GM19467 (cell line): Measurements from ENCODE around the gene ZBTB4.
A peak's percentile ranks its signal among the peaks of the same experiment; 100 is the strongest.
"Not testable (repeated sequence)": the region's sequence is repeated elsewhere in the genome, so short reads cannot be mapped to it uniquely, and the experiment has no call there.

ENCODE experiments used
- ATAC-seq: cut with Tn5 transposase; IDR thresholded peaks from one replicate; pipeline ENCODE4 v1.9.1; 2021; ENCODE audit warnings: mild to moderate bottlenecking, moderate library complexity; ENCODE audit not compliant: unreplicated experiment

The ZBTB4 gene

DNA sequence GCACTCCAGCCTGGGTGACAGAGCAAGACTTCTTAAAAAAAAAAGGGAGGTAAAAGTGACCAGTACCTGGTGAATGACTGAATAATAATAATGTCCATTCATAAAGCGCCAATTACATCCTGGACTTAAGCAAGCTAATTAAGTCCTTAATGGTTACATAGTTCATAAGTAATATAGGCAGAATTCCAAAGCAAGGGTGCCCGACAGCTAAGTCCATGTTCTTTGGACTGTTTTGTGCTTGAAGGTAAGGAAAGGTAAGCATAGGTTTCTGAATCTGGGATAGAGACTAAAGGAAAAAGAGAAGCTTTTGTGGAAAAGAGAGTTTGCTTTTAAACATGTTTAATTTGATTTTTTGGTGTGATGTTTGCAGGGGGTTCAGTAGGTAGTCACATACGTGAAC, 14.5 kb upstream of the ZBTB4 start:
- no peak for ATAC-seq

DNA sequence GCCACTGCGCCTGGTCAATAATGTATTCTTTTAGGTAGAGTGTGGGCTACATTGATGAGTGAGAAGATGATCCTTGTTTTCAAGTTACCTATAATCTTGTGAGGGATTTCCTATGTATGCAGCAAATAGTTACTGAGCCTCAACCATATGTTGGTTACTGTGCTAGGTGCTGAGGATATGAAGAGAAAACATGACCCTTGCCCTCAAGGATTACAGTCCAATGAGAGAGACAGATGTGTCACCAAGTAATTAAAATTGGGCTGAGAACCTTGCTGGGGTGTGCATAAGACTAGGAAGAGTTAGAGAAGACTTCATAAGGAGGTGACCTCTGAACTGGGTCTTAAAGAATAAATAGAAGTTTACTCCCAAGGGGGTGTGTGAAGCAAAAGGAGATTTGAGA, 12.2 kb upstream of the ZBTB4 start:
- no peak for ATAC-seq

DNA sequence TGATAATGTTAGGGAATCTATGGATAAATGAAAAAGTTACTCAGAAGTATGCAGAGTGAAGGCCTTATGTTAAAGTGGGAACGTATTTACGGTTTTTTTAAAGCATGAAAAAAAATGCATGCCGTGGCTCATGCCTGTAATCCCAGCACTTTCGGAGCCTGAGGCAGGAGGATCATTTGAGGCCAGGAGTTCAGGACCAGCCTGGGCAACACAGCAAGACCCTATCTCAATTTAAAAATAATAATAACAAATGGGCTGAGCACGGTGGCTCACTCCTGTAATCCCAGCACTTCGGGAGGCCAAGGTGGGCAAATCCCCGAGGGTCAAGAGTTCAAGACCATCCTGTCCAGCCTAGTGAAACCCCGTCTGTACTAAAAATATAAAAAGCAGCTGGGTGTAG, 10.7 kb upstream of the ZBTB4 start:
- ATAC-seq: no peak

DNA sequence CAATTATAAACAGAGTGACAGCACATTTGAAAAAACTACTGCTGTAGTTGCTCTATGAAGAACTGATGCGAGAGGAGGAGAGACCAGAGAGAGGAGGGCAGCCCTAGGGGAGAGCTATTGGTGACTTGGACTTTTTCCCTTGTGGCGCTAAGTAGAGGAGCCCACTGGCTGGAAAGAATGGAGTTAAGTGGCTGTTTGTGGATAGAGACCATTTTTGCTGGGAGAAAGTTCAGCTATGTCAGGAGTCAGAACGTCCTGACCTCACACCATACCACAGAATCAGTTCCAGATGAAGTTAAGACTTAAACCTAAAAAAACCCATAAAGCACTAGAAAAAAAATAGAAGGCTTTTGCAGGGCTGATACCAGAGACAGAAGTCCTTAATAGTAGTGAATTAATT, 6.8 kb upstream of the ZBTB4 start:
- no peak for ATAC-seq

DNA sequence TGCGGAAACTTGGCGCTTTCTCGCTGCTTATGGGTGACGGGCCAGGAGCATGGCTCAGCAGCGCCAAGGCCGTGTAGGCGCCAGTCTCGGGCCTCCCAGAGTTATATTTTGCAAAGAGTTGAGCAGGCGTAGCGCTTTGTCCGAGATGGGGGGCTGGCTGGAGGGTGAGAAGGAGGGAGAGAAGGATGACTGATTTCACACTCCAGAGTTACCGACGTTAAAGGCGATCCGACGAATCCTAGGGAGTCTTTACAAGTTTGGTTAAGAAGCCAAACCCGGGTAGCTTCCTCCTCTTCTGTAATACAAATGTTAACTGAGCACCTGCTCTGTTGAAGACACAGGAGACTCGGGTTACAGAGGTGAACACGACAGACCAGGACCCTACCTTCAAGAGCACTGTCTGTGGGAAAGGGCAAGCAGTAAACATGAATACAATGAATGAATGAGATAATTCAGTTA, 5.5 kb upstream of the ZBTB4 start:
- ATAC-seq: peak; percentile 0

DNA sequence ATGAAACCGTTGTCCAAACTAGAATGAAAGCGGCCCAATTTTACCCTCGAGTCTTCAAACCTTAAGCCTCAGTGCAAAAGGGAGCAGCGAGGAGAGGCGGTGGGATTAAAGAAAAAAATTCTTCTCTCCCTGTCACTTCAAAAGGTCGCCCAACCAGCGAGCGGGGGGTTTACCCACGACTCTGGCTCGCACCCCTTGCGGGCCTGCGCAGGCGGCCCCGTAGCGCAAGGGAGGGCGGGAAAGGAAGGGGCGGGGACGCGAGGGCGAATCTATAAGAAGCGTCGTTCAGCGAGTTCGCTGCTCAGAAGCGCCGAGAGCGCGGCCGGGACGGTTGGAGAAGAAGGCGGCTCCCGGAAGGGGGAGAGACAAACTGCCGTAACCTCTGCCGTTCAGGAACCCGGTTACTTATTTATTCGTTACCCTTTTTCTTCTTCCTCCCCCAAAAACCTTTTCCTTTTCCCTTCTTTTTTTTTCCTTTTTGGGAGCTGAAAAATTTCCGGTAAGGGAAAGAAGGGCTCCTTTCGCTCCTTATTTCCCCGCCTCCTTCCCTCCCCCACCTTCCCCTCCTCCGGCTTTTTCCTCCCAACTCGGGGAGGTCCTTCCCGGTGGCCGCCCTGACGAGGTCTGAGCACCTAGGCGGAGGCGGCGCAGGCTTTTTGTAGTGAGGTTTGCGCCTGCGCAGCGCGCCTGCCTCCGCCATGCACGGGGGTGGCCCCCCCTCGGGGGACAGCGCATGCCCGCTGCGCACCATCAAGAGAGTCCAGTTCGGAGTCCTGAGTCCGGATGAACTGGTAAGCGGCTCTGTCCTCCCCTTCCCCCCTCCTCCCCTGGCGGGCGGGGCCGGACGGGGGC, 4.9 kb upstream of the ZBTB4 start, which contains the start of gene POLR2A:
TSS of gene POLR2A (plus strand) at position 300 of the 852 bp plus-strand sequence.
- ATAC-seq: peak; percentile 55

DNA sequence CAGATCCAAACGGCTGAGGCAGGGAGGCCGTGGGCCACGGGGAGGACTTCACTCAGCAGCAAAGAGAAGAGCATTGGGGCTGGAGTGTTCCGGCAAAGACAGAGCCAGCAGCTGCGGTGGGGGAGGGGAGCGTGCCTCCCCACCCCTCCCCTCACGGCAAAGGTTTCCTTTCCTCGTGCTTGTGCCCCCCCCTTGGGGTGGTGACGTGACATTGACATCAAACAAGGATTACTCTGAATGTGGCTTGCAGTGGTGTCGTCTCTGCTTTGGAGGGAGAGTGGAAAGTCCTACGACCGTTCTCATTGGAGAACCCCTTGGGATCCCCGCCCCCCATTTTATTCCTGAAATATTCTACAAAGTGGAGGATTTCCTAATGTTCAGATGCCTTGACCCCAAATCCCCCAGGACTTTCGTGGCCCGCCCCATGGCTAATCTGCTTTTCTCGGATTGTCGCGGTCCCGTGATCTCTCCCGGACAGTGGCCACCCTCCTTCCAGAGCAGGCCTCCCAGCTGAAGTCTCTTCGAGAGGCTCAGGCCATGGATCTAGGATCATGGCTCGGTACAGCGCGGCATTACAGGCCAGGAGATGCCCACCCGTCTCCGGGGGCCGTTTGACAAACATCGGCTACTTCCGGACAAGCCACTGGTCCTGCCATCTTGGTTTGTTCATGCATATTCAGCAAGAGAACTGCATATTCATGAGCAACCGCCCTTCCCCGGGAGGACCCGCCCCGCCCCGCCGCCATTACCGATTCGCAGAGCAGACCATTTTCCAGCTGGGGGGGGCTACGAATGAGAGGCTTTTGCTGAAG, 4.0 kb upstream of the ZBTB4 start:
- peak; percentile 16 for ATAC-seq

DNA sequence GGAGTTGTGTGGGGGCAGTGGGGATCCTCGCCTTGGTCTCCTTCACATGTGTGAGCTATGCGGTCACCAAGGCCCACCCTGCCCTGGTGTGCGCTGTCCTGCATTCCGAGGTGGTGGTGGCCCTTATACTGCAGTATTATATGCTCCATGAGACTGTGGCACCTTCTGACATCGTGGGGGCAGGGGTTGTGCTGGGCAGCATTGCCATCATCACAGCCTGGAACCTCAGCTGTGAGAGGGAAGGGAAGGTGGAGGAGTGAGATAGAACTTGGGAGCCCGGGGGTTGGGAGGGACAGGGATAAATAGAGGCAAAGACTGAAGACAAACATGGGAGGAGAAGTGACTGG, 3.3 kb upstream of the ZBTB4 start:
- ATAC-seq: not testable (repeated sequence)

DNA sequence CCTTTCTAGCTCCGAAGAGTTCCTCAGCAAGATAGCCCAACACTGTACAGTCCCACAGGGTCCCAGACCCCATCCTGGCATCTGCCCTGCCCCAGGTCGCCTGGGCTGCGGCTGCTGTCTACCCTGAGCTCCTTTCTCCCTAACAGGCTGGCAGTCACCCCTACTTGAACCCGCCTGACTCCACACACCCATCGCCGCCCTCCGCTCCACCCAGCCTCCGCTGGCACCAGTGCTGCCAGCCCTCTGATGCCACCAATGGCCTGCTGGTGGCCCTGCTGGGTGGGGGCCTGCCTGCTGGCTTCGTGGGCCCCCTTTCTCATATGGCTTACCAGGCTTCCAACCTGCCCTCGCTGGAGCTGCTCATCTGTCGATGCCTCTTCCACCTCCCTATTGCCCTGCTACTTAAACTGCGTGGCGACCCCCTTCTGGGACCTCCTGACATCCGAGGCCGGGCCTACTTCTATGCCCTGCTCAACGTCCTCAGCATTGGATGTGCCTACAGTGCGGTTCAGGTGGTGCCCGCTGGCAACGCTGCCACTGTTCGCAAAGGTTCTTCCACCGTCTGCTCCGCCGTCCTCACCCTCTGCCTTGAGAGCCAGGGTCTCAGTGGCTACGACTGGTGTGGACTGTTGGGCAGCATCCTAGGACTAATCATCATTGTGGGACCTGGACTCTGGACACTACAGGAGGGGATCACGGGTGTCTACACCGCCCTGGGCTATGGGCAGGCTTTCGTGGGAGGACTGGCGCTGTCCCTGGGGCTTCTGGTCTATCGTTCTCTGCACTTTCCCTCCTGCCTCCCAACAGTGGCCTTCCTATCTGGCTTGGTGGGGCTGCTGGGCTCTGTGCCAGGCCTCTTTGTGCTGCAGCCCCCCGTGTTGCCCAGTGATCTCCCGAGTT, 2.7 kb upstream of the ZBTB4 start:
- ATAC-seq: not testable (repeated sequence)

DNA sequence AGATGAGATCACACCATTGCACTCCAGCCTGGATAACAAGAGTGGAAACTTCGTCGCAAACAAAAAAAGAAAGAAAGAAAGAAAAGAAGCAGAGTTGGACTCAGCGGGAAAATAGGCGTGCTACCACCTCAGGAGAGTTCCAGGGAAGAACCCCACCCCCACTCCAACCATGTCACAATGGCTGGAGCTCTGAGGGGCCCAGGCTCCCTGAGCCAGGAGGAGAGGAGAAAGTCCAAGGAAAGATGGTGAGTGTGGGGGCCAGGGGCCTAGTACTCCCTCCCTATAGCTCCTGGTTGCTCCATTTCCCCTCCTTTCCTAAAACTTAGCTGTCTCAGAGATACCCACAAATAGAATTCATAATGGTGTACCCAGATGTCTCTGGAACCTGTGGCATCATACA, 1.8 kb upstream of the ZBTB4 start, which contains the start of gene SLC35G6:
TSS of gene SLC35G6 (plus strand) at position 172 of the 400 bp plus-strand sequence. CDS start at position 243, 71 bp downstream.
- ATAC-seq: not testable (repeated sequence)

DNA sequence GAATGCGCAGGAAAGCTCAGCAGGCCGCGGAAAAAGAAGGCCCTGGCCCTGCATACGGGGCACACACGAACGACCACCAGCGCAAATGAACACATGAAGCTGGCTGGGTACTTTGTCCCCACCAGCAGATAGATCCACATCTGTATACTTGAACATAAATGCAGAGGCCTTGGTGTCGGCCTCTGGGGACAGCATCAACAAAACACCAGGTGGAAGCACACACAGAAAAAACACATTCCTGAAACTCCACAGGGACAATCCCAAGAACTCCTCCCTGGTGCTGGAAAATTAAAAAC, 606 bp upstream of the ZBTB4 start:
- no peak for ATAC-seq

DNA sequence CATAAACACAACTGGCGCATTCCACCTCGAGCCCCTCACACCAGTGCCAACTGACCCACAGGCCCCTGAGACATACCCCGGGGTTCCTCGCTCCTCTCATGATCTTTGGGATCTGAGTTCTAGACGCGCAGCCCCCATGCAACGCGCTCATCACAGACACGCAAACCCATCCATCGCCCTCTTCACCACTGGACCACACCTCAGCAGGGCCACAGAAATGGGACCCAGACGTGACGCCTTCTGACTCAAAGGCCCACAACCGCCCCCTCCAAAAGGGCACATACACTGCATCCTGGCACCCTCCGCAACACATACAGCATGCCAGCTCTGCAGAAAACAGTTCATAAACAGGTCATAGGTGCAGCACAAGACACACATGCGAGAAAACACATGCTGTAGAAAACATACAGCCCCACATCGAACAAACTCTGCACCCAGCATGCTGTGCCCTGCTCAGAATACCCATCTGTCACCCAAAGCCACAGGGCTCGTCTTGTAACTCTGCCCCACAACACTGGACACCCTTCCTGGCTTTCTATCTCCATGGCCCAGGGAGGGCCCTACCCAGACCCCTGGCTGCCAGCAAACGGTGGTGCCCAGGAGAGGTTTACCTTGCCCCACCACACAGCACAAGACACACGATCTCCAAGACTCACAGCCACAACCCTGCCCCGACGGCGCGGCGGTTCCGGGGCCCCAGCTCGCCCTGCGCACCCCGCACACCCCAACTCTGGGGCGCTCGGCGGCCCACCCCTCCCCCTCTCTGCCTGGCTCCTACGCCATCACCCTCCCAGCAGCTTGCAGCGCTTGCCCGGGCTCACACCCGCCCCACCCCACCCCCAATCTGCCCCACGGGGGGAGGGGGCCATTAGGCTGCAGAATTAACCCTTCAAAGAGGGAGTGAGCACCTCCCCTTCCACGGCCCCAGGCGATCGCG, 887 bp downstream of the ZBTB4 start:
- no peak for ATAC-seq

DNA sequence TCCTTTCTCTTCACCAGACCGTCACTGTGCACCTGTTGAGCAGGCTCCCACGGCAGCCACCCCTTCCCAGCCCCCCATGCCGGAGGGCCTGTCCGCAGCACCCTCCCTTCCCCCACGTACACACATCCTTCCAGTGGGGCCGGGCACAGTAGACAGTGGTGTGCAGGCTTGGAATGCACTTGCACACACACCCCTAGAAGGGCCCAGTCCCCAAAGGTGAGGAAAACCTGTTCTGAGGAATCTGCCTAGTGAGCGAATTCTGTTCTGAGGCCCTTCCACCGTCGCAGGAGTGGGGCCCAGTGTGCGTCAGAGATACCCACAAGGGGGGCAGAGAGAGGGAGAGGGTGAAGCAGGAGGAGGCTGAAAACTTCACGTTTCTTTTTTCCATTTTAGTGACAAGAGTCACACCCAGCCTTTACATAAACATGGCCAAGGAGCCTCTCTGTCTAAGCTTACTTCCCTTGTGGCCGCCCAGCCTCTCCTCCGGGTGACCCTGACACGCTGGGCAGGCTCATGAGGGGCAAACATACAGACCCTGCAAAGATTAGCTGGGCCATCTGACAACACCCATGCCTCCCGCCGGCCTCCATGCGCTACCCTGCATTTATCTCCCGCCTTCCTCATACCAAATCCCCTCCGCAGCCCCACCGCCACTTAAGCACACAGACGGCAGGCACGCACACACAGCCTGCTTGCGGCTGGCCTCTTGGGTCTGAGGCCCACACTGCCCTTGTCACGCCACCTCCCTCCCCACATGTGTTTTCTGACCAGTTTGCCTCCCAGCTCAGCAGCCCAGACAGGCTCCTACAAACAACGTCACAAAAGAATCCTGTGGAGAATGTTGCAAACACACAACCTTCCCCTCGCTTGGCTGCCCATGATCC, 1.8 kb downstream of the ZBTB4 start:
- ATAC-seq: no peak

DNA sequence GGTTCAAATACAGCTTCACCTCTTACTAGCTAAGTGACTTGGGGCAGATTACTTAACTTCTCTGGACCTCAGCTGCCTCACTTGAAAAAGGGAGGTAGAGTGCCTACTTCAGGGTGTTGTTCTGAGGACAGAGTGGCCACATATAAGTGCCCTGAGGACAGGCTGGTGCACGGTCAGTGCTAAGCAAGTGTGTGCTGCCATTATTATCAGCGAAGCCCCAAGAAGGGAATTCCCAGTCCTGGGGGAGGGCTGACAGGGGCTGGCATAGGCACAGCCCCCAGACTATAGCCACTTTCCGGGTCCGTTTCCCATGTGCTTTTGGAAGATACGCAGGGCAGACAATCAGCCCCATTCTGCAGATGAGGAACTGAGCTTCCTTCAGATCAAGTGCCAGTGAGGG, 2.5 kb downstream of the ZBTB4 start:
- ATAC-seq: no peak

DNA sequence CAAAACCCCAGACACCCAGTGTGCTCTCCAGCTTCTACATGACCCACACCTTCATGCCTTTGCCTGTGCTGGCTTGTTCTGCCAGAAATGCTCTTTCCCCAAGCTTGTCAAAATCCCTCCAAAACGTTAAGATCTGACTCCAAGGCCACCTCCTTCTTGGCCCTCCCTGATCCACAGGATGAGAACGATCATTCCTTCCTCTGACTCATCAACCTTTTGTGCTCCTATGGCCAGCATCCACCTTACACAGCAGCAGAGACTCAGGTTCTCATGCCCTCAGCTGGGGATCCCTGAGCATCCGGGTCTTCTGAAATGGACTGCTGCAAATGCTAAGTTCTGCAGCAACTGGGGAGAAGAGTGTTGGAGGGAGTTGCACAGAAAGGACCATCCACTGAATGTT, 2.9 kb downstream of the ZBTB4 start:
- ATAC-seq: no peak

DNA sequence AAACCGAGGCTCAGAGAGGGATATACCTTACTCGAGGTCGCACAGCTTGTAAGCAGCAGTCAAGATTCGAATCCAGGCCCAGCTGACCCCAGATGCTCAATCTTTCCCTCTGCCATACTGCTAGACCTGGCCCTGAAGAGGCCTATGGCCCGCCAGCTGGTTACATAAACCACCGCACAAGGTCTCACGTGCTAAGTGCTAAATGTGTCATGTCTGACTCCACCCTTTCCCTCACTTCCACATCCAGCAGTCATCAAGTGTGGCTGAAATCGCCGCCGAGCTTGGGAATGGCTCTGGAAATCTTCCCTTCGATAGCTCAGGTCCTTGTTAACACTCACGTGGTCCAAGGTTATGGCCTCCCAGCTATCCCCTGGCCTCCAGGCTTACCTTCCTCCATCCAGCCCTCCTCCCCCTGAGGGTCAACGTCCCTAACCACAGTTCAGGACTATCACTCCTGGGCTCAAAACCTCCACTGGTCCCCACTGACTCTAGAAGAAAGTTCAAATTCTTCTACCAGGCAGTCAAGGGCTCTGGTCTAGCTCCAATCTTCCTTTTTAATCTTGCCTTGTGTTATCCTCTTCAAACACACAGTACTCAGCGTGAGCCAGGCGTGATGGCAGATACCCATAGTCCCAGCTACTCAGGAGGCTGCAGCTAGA, 3.5 kb downstream of the ZBTB4 start:
- ATAC-seq: no peak

DNA sequence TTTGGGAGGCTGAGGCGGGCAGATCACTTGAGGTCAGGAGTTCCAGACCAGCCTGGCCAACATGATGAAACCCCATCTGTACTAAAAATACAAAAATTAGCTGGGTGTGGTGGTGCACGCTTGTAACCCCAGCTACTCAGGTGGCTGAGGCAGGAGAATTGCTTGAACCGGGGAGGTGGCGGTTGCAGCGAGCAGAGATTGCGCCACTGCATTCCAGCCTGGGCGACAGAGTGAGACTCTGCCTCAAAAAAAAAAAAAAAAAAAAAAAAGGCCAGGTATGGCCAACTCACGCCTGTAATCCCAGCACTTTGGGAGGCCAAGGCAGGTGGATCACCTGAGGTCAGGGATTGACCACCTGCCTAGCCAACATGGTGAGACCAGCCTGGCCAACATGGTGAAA, 4.7 kb downstream of the ZBTB4 start:
- ATAC-seq: not testable (repeated sequence)

DNA sequence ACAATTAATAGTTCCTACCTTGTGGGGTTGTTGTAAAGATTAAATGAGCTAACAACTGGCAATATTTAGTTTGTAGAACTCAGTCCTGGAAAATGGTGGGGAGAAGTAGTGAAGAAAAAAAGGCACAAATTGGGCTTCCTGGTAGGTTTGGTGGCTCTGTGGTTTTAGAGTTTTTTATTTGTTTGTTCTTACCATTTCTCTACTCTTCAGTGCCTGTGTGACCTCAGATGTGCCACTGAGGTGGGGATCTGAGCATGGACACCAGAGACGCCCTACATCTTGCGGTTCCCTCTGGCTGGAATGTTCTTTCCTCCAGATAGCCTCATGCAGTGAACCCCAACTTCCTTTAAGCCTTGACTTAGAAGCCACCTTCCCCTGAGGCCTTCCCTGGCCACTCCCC, 7.7 kb downstream of the ZBTB4 start:
- no peak for ATAC-seq
